WTC11 (cell line): ENCODE measurements around the gene CD163L1.

Experiments
- NR2C2 ChIP-seq: sonication (generic); formaldehyde crosslinking; IDR thresholded peaks from 2 replicates; pipeline ENCODE4 v1.8.0; 2022; ENCODE audit warnings: mild to moderate bottlenecking, missing genetic modification reagents
- ZNF671 ChIP-seq: fragments of 250-450 bp; sonication (Bioruptor Pico); IDR thresholded peaks from 2 replicates; pipeline ENCODE4 v1.8.0; 2021; ENCODE audit warnings: mild to moderate bottlenecking
- TF ChIP-seq, protein P1 (sequence below): fragments of 200-600 bp; IDR thresholded peaks from 2 replicates; pipeline ENCODE4 v1.8.0; 2022; ENCODE audit warnings: antibody characterized with exemption

DNA sequence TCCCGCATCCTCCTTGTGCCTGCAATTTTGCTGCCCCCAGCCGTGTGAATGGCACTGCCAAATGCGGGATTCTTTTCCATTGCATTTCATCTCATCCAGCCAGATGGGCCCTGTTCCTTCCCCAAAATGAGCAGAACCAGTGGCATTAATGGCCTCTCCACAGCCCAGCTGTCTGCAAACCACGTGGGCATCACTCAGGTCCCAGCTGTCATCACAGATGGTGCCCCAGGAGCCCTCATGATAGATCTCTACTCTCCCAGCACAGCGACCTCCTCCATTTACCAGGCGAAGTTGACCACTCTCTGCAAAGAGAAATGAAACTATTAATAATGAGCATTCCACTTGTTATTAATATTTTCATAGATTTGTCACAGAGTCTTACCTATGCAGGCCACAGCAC is 42.6 kb upstream of the CD163L1 start:
- TF ChIP-seq ZNF671 (no peak), NR2C2 (CRISPR knock-in tag) (no peak)
- TF ChIP-seq, protein P1, sequence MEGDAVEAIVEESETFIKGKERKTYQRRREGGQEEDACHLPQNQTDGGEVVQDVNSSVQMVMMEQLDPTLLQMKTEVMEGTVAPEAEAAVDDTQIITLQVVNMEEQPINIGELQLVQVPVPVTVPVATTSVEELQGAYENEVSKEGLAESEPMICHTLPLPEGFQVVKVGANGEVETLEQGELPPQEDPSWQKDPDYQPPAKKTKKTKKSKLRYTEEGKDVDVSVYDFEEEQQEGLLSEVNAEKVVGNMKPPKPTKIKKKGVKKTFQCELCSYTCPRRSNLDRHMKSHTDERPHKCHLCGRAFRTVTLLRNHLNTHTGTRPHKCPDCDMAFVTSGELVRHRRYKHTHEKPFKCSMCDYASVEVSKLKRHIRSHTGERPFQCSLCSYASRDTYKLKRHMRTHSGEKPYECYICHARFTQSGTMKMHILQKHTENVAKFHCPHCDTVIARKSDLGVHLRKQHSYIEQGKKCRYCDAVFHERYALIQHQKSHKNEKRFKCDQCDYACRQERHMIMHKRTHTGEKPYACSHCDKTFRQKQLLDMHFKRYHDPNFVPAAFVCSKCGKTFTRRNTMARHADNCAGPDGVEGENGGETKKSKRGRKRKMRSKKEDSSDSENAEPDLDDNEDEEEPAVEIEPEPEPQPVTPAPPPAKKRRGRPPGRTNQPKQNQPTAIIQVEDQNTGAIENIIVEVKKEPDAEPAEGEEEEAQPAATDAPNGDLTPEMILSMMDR: no peak
